Testis (tissue), 2 donors: ENCODE data around the gene CLPSL1.

Experiments used
- POLR2A ChIP-seq: fragments of 450-650 bp; IDR thresholded peaks from one replicate; pipeline ENCODE4 v1.6.1; 2017; ENCODE audit warnings: antibody characterized with exemption, mild to moderate bottlenecking, moderate library complexity
- TF ChIP-seq, protein P1 (sequence below), 3 experiments: fragments of 450-650 bp in 2 of 3; fragments of 200-600 bp in 1 of 3; sonication (generic) in 1 of 3; IDR thresholded peaks; one replicate each; pipeline ENCODE4 v1.5.1; 2016 to 2019; ENCODE audit warnings: antibody characterized with exemption in 3 of 3, mild to moderate bottlenecking in 2 of 3, moderate library complexity in 1 of 3

DNA sequence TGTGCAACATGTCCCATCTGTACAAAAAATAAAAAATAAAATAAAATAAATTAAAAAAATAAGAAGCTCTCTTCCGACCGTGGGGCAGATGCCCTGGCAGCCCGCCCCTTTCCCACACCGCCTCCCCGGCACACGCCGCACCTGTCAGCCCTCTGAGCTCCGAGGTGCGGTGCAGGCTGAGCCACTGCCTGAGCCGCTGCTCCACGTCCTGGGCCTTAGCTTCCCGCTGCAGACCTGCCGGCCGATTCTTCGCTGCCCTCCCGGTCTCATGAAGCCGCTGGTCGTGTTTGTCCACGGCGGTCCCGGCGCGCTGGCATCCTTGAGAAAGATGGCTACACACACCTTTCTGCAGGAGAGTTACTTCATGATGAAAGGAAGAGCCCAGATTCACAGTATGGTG is 15.1 kb upstream of the CLPSL1 start:
- TF ChIP-seq, protein P1, sequence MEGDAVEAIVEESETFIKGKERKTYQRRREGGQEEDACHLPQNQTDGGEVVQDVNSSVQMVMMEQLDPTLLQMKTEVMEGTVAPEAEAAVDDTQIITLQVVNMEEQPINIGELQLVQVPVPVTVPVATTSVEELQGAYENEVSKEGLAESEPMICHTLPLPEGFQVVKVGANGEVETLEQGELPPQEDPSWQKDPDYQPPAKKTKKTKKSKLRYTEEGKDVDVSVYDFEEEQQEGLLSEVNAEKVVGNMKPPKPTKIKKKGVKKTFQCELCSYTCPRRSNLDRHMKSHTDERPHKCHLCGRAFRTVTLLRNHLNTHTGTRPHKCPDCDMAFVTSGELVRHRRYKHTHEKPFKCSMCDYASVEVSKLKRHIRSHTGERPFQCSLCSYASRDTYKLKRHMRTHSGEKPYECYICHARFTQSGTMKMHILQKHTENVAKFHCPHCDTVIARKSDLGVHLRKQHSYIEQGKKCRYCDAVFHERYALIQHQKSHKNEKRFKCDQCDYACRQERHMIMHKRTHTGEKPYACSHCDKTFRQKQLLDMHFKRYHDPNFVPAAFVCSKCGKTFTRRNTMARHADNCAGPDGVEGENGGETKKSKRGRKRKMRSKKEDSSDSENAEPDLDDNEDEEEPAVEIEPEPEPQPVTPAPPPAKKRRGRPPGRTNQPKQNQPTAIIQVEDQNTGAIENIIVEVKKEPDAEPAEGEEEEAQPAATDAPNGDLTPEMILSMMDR (IDR thresholded peaks at IDR 0.05) = no peak
- no peak for TF ChIP-seq POLR2A
